Measurements from ENCODE around the gene ADAM12.

DNA sequence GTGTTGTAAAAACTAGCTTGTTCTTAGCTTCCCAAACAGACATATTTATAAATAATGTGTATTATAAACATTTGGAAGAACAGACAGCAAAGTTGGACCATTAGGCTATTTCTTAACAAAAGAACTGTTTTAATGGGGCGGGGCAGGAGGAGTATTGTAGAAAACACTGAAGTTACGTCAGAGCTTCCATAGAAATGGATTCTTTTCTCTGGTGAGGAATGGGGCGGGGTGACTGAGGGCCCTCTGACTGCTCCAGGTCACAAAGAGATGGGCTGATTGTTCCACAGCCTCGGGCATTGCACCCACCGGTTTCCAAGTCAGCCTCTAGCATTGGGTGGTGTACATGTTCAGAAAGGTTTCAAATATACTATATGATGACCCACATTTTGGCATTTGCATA is 36.8 kb upstream of the ADAM12 start:
- TF ChIP-seq TCF12 (IDR thresholded peaks at IDR 0.05; ENCODE audit: low read depth), result no peak
- no peak for TF ChIP-seq EP300 (IDR thresholded peaks at IDR 0.05; ENCODE audit: borderline replicate concordance)
- TF ChIP-seq CREB1 (IDR thresholded peaks at IDR 0.05; ENCODE audit: low read depth), result no peak
- no peak for TF ChIP-seq EGR1 (IDR thresholded peaks at IDR 0.05)
- TF ChIP-seq ZBTB7A (IDR thresholded peaks at IDR 0.05; ENCODE audit: low read depth), result no peak
- TF ChIP-seq CEBPB (IDR thresholded peaks at IDR 0.05), result no peak
- TF ChIP-seq, protein P1, sequence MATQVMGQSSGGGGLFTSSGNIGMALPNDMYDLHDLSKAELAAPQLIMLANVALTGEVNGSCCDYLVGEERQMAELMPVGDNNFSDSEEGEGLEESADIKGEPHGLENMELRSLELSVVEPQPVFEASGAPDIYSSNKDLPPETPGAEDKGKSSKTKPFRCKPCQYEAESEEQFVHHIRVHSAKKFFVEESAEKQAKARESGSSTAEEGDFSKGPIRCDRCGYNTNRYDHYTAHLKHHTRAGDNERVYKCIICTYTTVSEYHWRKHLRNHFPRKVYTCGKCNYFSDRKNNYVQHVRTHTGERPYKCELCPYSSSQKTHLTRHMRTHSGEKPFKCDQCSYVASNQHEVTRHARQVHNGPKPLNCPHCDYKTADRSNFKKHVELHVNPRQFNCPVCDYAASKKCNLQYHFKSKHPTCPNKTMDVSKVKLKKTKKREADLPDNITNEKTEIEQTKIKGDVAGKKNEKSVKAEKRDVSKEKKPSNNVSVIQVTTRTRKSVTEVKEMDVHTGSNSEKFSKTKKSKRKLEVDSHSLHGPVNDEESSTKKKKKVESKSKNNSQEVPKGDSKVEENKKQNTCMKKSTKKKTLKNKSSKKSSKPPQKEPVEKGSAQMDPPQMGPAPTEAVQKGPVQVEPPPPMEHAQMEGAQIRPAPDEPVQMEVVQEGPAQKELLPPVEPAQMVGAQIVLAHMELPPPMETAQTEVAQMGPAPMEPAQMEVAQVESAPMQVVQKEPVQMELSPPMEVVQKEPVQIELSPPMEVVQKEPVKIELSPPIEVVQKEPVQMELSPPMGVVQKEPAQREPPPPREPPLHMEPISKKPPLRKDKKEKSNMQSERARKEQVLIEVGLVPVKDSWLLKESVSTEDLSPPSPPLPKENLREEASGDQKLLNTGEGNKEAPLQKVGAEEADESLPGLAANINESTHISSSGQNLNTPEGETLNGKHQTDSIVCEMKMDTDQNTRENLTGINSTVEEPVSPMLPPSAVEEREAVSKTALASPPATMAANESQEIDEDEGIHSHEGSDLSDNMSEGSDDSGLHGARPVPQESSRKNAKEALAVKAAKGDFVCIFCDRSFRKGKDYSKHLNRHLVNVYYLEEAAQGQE (IDR thresholded peaks at IDR 0.05; ENCODE audit: low read depth), result no peak
- TF ChIP-seq RAD21 (IDR thresholded peaks at IDR 0.05; ENCODE audit: low read depth), result no peak
- TF ChIP-seq, protein P2, sequence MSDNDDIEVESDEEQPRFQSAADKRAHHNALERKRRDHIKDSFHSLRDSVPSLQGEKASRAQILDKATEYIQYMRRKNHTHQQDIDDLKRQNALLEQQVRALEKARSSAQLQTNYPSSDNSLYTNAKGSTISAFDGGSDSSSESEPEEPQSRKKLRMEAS (IDR thresholded peaks at IDR 0.05), result no peak
